HG02623 (cell line): ENCODE data around the gene NFKBIB.
"Not testable (repeated sequence)": the region's sequence is repeated elsewhere in the genome, so short reads cannot be mapped to it uniquely, and the experiment has no call there.

Source experiments
- ATAC-seq: cut with Tn5 transposase; IDR thresholded peaks from one replicate; pipeline ENCODE4 v1.9.1; 2021; ENCODE audit warnings: moderate library complexity; ENCODE audit not compliant: unreplicated experiment

NFKBIB gene, protein sequence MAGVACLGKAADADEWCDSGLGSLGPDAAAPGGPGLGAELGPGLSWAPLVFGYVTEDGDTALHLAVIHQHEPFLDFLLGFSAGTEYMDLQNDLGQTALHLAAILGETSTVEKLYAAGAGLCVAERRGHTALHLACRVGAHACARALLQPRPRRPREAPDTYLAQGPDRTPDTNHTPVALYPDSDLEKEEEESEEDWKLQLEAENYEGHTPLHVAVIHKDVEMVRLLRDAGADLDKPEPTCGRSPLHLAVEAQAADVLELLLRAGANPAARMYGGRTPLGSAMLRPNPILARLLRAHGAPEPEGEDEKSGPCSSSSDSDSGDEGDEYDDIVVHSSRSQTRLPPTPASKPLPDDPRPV

DNA sequence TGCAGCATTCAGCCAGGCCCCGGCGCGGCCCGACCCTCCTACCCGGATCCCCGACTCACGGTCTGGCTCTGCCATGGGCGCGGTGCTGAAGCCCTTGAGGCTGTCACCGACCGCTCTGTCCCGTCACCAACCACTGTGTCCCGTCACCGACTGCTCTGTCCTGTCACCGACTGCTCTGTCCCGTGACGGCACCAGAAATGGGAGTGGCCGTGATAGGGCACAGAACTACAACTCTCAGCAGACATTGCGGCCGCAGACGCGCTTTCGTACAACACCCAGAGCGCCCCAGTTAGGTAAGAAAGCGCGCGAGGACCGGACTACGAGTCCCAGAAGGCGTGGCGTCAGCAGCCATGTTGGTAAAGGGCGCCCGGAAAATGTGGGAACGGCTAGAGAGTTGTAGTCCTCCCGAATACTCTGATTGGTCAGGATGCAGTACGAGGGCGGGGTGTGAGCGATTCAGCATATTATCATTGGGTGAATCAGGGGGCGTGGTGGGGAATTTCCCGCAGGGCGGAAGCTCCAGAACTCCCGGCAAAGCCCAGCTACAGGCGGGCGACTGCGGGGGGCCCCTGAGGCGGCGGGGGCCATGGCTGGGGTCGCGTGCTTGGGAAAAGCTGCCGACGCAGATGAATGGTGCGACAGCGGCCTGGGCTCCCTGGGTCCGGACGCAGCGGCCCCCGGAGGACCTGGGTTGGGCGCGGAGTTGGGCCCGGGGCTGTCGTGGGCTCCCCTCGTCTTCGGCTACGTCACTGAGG is at the start of gene NFKBIB, which contains the start of gene SIRT2:
TSS of gene NFKBIB (plus strand) at position 523 of the 755 bp plus-strand sequence. CDS start at position 587, 64 bp downstream.
TSS of gene SIRT2 (minus strand) at position 172 of the 755 bp plus-strand sequence. CDS start at position 75, 97 bp downstream.
- peak; percentile 93 for ATAC-seq

DNA sequence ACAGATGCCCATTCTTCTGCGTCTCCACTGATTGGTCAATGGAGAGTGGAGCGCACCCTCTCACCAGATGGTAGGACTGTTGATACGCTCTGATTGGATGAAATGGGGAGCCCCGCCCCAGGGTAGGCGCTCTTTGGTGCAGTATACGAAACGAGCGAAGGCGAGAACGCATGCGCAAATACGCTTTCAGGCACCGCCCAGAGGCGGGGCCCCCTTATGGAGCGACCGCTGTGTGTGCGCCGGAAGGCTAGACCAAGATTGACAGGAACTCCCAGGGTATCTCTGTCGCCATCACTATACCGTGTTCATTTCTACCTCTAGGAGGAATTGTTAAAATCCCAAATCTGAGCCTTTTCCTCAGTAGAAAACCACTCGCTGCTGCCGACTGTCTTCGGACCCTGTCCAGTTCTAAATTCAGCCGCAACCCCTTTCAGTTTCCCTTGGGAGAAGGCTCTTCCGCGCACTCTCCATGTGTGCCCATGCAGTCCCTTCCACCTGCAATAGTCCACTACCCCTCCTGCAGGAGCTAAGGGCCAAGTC is 49.3 kb upstream of the NFKBIB start:
- ATAC-seq, result peak; percentile 68

DNA sequence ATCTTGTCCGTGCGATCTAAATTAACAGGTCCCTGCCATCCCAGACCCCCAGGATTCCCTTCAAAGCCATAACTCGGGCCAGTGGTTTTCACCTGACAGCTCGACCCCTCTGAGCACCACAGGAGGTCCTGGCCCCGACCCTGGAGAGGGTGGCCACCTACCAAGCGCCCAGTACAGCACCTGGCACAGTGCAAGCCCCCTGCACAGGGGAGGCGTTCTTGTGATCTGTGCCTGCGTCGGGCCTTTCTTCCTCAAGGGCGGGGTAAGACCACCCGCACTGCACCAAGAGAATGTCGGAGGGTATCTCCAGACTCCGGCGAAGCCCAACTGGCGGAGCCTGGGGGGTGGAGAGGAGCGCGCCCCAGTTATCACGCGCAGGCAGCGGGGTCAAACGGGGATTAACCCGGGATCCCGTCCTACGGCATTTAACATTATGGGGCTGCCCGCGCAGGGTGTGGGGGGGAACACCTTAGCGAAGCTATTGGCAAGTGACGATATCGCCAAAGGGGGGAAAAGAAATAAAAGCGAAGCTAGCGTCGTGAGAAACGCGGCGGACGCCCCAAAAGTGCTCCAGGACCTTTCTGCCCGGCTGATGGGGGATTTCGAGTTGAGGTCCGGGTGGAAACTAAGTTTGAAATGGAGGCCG is 48.7 kb upstream of the NFKBIB start:
- ATAC-seq, result no peak

DNA sequence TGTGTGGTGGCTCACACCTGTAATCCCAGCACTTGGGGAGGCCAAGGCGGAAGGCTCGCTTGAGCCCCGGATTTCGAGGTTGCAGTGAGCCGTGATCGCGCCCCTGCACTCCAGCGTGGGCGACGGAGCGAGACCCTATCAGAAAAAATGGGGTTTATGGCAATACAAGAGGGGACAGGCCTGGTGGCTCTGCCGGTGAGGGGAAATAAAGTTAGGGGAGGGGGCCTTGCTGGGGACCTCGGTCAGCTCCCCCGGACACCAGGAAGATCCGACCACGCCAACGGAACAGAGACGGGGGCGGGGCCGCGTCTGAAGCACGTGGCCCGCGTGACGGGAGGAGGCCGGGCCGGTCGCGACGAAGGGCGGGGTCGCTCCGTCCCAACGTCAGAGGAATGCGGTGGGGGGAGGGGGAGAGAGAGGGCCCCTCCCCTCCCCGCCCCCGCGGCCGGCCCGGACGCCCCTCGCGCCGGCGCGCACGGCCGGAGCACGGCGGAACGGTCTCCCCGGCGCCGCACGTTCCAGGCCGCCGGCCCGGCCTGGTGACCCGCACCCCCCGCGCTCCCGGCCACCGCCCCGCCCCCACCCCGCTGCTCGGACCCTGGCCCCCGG is 48.0 kb upstream of the NFKBIB start:
- ATAC-seq, result no peak

DNA sequence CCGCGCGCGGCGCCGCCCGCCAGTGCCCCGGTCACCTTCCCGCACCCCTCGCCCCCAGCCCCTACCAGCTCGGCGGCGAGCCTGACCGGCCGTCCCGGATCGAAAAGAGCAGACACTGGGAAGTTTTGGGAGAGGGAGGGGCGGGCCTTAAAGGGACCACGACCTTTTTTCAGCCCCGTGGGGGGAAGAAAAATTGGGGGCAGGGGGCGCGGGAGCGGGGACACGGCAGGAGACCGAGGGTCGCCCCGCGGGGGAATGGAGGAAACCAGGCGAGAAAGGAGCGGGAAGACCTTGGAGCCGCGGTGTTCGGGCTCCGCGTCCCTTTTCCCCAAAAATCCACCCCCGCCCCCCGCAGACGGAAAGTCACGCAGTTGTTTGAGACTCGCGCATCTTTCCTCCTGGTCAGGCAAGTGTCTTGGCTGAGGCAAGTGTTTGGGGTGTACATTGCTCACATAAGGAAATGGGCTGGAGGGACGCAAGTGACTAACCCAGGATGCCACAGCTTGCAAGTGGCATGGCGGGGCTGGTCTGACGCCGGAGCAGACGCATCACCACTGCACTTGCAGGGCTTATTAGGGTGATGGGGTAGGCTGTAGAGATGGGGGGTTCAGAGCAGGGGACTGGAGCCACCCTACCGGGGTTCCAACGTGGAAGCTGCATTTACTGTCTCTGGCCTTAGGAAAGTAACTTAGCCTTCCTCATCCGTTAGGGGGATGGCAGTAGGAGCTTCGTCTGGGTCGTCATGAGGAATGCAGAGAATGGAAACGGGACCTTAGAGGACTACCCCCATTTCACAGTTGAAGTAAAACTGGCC is 47.3 kb upstream of the NFKBIB start:
- ATAC-seq, result no peak

DNA sequence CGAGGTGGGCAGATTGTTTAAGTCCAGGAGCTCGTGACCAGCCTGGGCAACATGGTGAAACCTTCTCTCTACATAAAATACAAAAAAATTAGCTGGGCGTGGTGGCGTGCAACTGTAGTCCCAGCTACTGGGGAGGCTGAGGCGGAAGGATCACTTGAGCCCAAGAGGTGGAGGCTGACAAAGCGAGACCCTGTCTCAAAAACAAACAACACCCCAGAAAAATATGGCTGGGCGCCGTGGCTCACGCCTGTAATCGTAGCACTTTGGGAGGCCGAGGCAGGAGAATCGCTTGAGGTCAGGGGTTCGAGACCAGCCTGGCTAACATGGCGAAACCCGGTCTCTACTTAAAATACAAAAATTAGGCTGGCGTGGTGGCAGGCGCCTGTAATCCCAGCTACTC is 46.6 kb upstream of the NFKBIB start:
- no peak for ATAC-seq

DNA sequence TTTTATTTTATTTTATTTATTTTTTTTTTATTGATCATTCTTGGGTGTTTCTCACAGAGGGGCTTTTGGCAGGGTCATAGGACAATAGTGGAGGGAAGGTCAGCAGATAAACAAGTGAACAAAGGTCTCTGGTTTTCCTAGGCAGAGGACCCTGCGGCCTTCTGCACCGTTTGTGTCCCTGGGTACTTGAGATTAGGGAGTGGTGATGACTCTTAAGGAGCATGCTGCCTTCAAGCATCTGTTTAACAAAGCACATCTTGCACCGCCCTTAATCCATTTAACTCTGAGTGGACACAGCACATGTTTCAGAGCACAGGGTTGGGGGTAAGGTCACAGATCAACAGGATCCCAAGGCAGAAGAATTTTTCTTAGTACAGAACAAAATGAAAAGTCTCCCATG is 44.8 kb upstream of the NFKBIB start:
- not testable (repeated sequence) for ATAC-seq

DNA sequence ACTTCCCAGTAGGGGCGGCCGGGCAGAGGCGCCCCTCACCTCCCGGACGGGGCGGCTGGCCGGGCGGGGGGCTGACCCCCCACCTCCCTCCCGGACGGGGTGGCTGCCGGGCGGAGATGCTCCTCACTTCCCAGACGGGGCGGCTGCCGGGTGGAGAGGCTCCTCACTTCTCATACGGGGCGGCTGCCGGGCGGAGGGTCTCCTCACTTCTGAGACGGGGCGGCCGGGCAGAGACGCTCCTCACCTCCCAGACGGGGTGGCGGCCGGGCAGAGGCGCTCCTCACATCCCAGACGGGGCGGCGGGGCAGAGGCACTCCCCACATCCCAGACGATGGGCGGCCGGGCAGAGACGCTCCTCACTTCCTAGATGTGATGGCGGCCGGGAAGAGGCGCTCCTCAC is 44.0 kb upstream of the NFKBIB start:
- not testable (repeated sequence) for ATAC-seq

DNA sequence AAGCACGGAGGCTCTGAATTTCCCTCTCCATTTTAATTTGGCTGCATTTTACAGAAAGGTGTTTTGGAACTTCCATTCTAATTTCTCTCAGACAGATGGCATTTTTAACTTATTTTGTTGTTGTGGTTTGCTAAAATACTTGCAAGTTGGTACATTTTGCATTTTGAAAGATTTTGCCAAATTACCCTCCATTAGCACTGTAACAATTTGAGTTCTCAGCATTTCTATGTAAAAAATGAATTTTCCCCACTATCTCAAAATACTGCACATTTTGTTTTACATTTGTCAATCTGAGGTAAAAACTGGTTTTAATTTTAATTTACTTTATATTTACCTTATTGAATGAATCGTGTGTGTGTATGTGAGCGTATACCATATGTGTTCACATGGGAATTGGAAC is 43.0 kb upstream of the NFKBIB start:
- ATAC-seq, result no peak

DNA sequence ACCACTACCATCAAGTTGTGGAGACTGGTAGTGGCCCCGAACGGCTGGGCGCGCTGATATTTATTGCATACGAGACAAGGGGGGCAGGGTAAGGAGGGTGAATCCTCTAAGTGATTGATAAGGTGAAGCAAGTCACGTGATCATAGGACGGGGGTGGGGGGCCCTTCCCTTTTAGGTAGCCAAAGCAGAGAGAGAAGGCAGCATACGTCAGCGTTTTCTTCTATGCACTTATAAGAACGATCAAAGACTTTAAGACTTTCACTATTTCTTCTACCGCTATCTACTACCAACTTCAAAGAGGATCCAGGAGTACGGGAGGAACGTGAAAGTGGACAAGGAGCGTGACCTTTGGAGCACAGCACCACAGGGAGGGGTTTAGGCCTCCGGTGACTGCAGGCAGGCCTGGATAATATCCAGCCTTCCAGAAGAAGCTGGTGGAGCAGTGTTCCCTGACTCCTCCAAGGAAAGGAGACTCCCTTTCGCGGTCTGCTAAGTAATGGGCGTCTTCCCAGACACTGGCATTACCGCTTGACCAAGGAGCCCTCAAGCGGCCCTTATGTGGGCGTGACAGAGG is 40.1 kb upstream of the NFKBIB start:
- not testable (repeated sequence) for ATAC-seq

DNA sequence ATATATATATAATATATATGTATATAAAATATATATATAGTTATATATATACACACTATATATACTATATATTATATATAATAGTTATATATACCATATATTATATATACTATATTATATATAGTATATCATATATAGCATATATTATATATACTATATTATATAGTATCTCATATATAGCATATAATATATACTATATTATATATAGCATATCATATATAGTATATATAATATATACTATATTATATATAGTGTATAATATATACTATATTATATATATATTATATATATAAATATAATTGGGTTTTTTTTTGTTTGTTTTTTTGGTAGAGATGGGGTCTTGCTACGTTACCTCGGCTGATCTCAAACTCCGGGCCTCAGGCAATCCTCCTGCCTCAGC is 38.4 kb upstream of the NFKBIB start:
- no peak for ATAC-seq

DNA sequence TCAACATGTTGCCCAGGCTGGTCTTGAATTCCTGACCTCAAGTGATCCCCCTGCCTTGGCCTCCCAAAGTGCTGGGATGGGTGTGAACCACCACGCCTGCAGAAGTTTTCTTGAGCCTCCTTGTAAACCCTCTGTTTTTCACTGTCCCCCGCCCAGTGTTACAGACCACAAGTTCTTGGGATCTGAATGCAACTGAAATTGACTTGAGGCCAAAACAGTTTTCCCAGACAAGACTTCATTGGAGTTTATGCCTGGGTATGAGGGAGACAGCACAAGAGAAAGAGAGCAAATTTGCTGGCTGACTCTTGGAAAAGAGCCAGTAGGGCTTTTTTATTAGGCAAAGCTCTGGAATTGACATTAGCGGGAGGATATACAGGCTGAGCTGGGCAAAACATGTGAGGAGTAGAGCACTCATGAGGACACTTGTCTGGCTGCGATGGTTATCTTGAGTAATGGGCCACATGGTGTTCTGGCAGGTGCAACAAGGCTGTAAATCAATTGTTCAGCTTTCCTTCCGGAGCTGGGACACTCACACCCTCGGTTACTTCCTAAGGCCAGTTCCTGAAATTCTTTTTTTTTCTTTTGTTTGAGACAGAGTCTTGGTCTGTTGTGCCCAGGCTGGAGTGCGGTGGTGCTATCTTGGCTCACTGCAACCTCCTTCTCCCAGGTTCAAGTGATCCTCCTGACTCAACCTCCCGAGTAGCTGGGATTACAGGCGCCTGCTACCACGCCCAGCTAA is 37.3 kb upstream of the NFKBIB start:
- no peak for ATAC-seq

DNA sequence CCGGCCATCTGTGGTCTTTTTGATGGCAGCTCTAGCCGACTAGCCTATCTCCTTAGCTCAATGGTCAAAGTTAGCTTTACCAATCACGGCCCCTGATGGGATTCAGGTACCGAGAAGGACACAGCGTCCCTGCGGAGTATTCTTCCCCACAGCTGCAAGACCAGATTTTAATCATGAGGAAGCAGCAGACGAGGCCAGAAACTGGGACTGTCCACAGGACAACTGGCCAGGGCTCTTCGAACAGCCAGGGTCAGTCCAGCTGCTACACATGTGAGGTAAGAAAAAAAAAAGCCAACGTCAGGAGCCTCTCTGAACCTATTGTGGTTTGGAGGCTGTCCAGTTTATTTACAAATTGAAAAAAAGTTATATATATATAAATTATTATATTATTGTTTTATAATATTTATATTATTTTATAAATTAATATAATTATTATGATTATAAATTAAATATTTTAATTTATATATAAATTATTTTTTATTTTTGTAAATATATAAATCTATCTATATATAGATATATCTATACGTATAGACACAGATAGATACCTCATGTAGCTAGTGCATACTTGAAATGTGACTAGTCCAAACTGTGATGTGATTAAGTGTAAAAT is 32.5 kb upstream of the NFKBIB start:
- no peak for ATAC-seq

DNA sequence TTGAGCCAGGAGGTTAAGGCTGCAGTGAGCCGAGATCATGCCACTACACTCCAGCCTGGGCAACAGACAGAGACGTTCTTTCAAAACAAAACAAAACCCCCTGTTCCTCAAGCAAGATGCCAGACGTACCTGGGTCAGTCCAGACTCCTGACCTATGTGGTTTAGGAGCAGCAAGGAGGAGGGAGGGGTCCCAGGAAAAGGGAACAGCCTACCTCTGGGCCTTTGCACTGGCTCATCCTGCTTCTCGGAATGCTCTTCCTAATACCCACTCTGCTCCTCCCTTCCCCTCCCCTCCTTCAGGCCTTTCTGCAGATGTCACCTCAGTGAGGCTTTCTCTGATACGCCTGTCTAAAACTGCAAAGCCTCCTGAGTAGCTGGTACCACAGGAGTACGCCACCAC is 31.2 kb upstream of the NFKBIB start:
- no peak for ATAC-seq

DNA sequence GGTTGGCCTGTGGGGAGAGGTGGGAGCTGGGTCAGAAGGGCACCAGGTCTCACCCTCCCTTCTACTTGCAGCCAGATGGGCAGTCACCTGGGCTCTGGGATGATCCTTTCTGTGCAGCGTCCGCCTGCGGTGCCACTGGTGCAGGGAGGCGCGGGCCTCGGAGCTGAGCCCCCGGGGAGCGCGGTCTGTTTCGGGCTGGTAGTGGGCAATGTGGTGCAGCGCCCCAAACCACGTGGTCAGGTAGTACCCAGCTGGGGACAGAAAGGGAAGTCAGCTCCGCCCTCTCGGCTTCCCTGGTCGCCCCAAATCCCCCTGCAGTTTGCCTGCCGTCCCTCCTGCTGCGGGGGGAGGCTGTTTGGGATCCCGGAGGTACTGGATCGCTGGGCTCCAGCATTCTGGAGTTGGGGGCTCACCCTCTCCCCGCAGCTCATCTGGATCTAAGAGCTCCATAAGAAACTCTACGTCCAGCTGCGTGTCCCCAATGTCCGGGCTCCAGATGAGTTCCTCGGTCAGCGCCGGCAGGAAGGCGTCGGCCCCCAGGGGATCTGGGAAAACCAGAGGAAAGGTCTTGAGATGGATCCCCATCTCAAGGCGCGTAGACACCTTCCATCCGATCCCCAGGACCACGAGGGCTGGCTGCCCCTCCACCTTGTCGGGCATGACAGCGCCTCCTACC is 30.5 kb upstream of the NFKBIB start:
- ATAC-seq, result no peak

DNA sequence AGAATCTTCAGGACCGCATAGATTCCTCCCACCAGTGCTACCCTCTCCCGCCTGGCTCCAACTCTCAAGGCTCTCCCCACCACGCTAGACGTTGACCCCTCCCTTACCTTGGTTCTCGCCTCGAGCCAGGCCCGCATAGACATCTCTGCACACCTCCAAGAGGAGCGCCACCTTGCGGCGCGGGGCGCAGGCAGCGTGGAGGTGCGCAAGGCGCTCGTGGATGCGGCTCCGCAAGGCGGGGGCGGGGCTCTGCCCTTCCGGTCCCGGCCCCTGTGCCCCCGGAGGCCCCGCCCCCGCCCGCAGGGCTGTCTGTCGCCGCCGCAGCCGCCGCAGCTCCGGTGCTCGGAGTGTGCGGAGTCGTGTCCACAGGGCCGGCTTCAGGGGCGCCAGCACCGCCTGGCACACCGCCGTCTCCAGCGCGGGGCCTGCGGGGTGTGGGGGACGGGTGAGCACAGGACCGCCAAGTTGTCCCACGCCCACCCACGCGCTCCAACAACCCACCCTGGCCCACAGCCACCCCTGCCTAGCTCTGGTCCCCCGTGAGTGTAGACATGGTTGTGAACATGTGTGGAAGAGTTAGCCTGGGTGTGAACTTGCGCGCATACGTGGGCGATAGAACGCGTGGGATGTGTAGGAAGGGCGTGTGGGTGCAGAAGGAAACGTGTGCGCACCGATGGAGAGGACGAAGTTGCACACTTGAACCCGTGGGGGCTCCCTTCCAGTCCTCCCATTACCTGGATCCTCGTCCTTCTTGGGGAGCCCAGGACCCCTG is 29.7 kb upstream of the NFKBIB start:
- ATAC-seq, result peak; percentile 69

DNA sequence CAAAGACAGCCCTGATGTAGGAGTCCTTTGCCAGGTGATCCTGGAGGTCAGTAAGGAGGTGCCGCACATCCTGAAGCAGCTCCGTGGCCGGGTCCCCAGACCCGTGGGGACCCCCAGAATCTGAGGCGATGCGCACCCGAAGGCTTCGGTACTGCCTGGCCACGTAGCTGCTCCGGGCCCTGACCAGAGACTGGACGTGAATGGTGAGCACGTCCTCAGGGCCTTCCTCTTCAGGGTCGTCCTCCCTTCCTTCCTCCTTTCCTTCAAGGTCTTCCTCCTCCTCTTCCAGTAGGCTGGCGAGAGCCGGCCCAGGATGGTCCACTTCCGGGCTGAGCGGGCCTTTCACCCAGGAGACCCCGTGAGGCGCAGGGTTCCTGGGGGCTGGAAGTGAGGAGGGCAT is 29.2 kb upstream of the NFKBIB start:
- ATAC-seq, result no peak
